Activated CD8-positive, alpha-beta T cell treated with anti-CD3 and anti-CD28 coated beads for 36 hours (primary cell): ENCODE measurements around the gene BSDC1. TPM values are rescaled to one million over a fixed set of nuclear protein-coding genes. Genes with fewer than 3 reads are reported as not detected.
"Not testable (repeated sequence)": the region's sequence is repeated elsewhere in the genome, so short reads cannot be mapped to it uniquely, and the experiment has no call there.

Experiments used
- ATAC-seq: fragments of 200-7000 bp; cut with Tn5 transposase; one replicate; pipeline ENCODE4 v1.10.0; 2021; ENCODE audit warnings: mild to moderate bottlenecking, moderate library complexity
- CTCF ChIA-PET: fragments of 350-600 bp; sonication (Branson Sonifier 250); formaldehyde crosslinking; loops from one replicate; lab custom pipeline; 2021; ENCODE audit warnings: antibody characterized with exemption; lab: Charles Lee
- POLR2A ChIA-PET: fragments of 350-600 bp; sonication (Branson Sonifier 250); formaldehyde crosslinking; loops from one replicate; lab custom pipeline; 2021; ENCODE audit warnings: antibody characterized with exemption; lab: Charles Lee
- DNase-seq: peaks from one replicate; pipeline ENCODE4 v3.0.0-alpha.2; 2020
- H3K27ac Mint-ChIP-seq: one replicate; pipeline ENCODE4 v1.8.0; 2021; ENCODE audit warnings: mild to moderate bottlenecking, mixed read lengths
- H3K27me3 Mint-ChIP-seq: one replicate; pipeline ENCODE4 v1.8.0; 2021; ENCODE audit warnings: mixed read lengths
- H3K36me3 Mint-ChIP-seq: one replicate; pipeline ENCODE4 v1.8.0; 2021; ENCODE audit warnings: low read depth, mixed read lengths
- H3K4me1 Mint-ChIP-seq: one replicate; pipeline ENCODE4 v1.8.0; 2021; ENCODE audit warnings: low read depth, mixed read lengths
- H3K4me3 Mint-ChIP-seq: one replicate; pipeline ENCODE4 v1.8.0; 2021; ENCODE audit warnings: mild to moderate bottlenecking, moderate library complexity, mixed read lengths
- H3K9me3 Mint-ChIP-seq: one replicate; pipeline ENCODE4 v1.8.0; 2021; ENCODE audit warnings: mixed read lengths
- intact Hi-C: fragments of 100-400 bp; cut with micrococcal nuclease; formaldehyde crosslinking; loops from one replicate; pipeline ENCODE4 v1.10.0; 2022
- total RNA-seq, 2 experiments: library from RNA; stranded (reverse); gene quantifications; one replicate each; pipeline ENCODE4 v1.2.3, GENCODE V29; 2021
- TF ChIP-seq, protein P1 (sequence below): fragments of 200-600 bp; IDR thresholded peaks from one replicate; pipeline ENCODE4 v1.8.0; 2022; ENCODE audit warnings: antibody characterized with exemption, mild to moderate bottlenecking

BSDC1 gene
- total RNA-seq, 2 experiments from 2014 or later, result 30.6 to 33.3 TPM

- H3K27me3 Mint-ChIP-seq, result no peaks in the 10 kb centered on the region
- H3K36me3 Mint-ChIP-seq, result no peaks in the 10 kb centered on the region
- H3K4me1 Mint-ChIP-seq, result no peaks in the 10 kb centered on the region
- no peak for DNase-seq
- CTCF ChIA-PET, result interaction anchor here (0.8 to 1.6 kb wide), 4 partner anchors 8 to 193 kb away, joined by 3 to 4 read pairs (median 4); no protein-coding TSS in a partner anchor
- H3K4me3 Mint-ChIP-seq, result no peak overlapping the region
- TF ChIP-seq, protein P1, sequence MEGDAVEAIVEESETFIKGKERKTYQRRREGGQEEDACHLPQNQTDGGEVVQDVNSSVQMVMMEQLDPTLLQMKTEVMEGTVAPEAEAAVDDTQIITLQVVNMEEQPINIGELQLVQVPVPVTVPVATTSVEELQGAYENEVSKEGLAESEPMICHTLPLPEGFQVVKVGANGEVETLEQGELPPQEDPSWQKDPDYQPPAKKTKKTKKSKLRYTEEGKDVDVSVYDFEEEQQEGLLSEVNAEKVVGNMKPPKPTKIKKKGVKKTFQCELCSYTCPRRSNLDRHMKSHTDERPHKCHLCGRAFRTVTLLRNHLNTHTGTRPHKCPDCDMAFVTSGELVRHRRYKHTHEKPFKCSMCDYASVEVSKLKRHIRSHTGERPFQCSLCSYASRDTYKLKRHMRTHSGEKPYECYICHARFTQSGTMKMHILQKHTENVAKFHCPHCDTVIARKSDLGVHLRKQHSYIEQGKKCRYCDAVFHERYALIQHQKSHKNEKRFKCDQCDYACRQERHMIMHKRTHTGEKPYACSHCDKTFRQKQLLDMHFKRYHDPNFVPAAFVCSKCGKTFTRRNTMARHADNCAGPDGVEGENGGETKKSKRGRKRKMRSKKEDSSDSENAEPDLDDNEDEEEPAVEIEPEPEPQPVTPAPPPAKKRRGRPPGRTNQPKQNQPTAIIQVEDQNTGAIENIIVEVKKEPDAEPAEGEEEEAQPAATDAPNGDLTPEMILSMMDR, result no peak
- intact Hi-C loops, result no loop called here
- POLR2A ChIA-PET, result interaction anchor here (0.7 kb wide), 1 partner anchor 10 kb away, joined by 3 read pairs; the partner anchor contains the start of gene BSDC1
- no peak overlapping the region for H3K27ac Mint-ChIP-seq
- no peak for ATAC-seq
- no peaks in the 10 kb centered on the region for H3K9me3 Mint-ChIP-seq
These were observed 10.7 kb upstream of the BSDC1 start for GRCh38 chr1:32404946-32405345.

- H3K36me3 Mint-ChIP-seq, result no peaks in the 10 kb centered on the region
- TF ChIP-seq, protein P1, result peak; percentile 90
- intact Hi-C loops, result no loop called here
- no peak overlapping the region for H3K4me3 Mint-ChIP-seq
- CTCF ChIA-PET, result interaction anchor here (0.6 to 5.5 kb wide), 27 partner anchors 10 to 897 kb away, joined by 3 to 82 read pairs (median 4); partner anchors contain the start of gene CCDC28B
- ATAC-seq (peak; percentile 86), DNase-seq (peak; percentile 63)
- POLR2A ChIA-PET, result interaction anchor here (1.0 to 2.0 kb wide), 2 partner anchors 10 to 12 kb away, joined by 4 to 5 read pairs; no protein-coding TSS in a partner anchor
- no peaks in the 10 kb centered on the region for H3K27me3 Mint-ChIP-seq
- no peaks in the 10 kb centered on the region for H3K4me1 Mint-ChIP-seq
- H3K27ac Mint-ChIP-seq, result no peak overlapping the region
- no peaks in the 10 kb centered on the region for H3K9me3 Mint-ChIP-seq
These were observed 6.8 kb upstream of the BSDC1 start for GRCh38 chr1:32400876-32401631.

DNA sequence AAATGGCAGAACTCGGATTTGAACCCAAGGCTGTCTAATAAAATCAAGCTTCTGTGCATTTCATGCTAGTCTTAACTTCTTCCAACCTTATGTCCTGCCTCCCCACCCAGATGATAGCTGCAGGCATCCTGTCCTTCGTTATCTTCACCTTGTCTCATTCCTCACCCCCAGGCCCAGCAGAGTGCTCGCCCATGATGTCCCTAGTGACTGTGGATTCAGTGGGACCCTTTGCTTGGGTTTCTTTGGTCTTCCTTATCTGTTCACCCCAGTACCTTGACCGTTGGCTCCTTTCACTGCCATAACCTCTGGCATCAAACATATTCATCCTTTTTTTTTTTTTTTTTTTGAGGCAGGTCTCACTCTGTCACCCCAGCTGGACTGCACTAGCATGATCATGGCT lies 5.6 kb upstream of the BSDC1 start:
- Mint-ChIP-seq H3K4me1 (peaks cover 5% of the 10 kb centered on the region), H3K4me3 (no peak overlapping the region), H3K36me3 (no peaks in the 10 kb centered on the region), H3K27ac (no peak overlapping the region), H3K27me3 (no peaks in the 10 kb centered on the region), H3K9me3 (no peaks in the 10 kb centered on the region)
- ChIA-PET CTCF (interaction anchor here (0.7 to 5.5 kb wide), 11 partner anchors 13 to 451 kb away, joined by 3 to 82 read pairs (median 4); no protein-coding TSS in a partner anchor), POLR2A (interaction anchor here (0.6 to 2.0 kb wide), 3 partner anchors 11 to 134 kb away, joined by 3 to 5 read pairs (median 4); no protein-coding TSS in a partner anchor)
- TF ChIP-seq, protein P1, result no peak
- DNase-seq (no peak), ATAC-seq (no peak)
- intact Hi-C loops, result no loop called here

GRCh38 chr1:32398401-32398800 lies 4.2 kb upstream of the BSDC1 start:
- H3K36me3 Mint-ChIP-seq, result no peaks in the 10 kb centered on the region
- POLR2A ChIA-PET, result interaction anchor here (1.5 kb wide), 1 partner anchor 11 kb away, joined by 4 read pairs; no protein-coding TSS in a partner anchor

DNA sequence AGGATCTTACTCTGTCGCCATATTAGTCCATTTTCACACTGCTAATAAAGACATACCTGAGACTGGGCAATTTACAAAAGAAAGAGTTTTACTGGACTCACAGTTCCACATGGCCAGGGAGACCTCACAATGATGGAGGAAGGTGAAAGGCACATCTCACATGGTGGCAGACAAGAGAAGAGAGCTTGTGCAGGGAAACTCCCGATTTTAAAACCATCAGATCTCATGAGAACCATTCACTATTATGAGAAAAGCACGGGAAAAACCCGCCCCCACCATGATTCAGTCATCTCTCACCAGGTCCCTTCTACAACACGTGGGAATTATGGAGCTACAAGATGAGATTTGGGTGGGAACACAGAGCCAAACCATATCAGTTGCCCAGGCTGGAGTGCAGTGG lies 2.3 kb upstream of the BSDC1 start:
- H3K4me3 Mint-ChIP-seq, intact Hi-C loops, DNase-seq, H3K9me3 Mint-ChIP-seq, H3K36me3 Mint-ChIP-seq, ATAC-seq, H3K27me3 Mint-ChIP-seq, POLR2A ChIA-PET, H3K27ac Mint-ChIP-seq: not testable (repeated sequence)
- CTCF ChIA-PET, result interaction anchor here (0.6 to 1.1 kb wide), 2 partner anchors 66 to 124 kb away, joined by 3 read pairs; no protein-coding TSS in a partner anchor
- peaks cover 19% of the 10 kb centered on the region for H3K4me1 Mint-ChIP-seq

More at GRCh38 chr1:32398401-32398800, 4.2 kb upstream of the BSDC1 start:
- TF ChIP-seq, protein P1, result no peak
- H3K4me1 Mint-ChIP-seq, result peaks cover 9% of the 10 kb centered on the region
- no peaks in the 10 kb centered on the region for H3K9me3 Mint-ChIP-seq
- CTCF ChIA-PET, result interaction anchor here (3.1 to 5.5 kb wide), 3 partner anchors 12 to 182 kb away, joined by 21 to 82 read pairs (median 33); no protein-coding TSS in a partner anchor
- intact Hi-C loops, result no loop called here
- no peaks in the 10 kb centered on the region for H3K27me3 Mint-ChIP-seq
- no peak overlapping the region for H3K4me3 Mint-ChIP-seq
- no peak for DNase-seq
- ATAC-seq, result no peak
- H3K27ac Mint-ChIP-seq, result no peak overlapping the region
